ENCODE measurements around the gene HMGA1. TPM values are rescaled to one million over a fixed set of nuclear protein-coding genes. Genes with fewer than 3 reads are reported as not detected.

HMGA1 gene
- total and polyA plus RNA-seq, 10 of the 15 experiments (the other 5 are each of a cell fraction or from before 2014, with no cell fraction given): 13.4 to 885 (median 508) TPM

GRCh38 chr6:34196116-34196832 is 40.4 kb upstream of the HMGA1 start (continued):
- TF ChIP-seq ZBTB4 (CRISPR knock-in tag; IDR thresholded peaks at IDR 0.05): no peak
- peak; percentile 86 for TF ChIP-seq RAD21 (IDR thresholded peaks at IDR 0.05; ENCODE audit: insufficient read depth, low read depth, low read length)
- TF ChIP-seq SP1 (IDR thresholded peaks at IDR 0.05; ENCODE audit: low read depth, low read length): peak; percentile 17
- no peak for TF ChIP-seq ZBED1 (IDR thresholded peaks at IDR 0.05; ENCODE audit: borderline replicate concordance)
- TF ChIP-seq, protein P1, sequence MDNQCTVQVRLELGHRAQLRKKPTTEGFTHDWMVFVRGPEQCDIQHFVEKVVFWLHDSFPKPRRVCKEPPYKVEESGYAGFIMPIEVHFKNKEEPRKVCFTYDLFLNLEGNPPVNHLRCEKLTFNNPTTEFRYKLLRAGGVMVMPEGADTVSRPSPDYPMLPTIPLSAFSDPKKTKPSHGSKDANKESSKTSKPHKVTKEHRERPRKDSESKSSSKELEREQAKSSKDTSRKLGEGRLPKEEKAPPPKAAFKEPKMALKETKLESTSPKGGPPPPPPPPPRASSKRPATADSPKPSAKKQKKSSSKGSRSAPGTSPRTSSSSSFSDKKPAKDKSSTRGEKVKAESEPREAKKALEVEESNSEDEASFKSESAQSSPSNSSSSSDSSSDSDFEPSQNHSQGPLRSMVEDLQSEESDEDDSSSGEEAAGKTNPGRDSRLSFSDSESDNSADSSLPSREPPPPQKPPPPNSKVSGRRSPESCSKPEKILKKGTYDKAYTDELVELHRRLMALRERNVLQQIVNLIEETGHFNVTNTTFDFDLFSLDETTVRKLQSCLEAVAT (IDR thresholded peaks at IDR 0.05): 0 out of 2 replicates have a peak, but pooled peaks have one; percentile 40
- TF ChIP-seq MYB (IDR thresholded peaks at IDR 0.05; ENCODE audit: borderline replicate concordance, low read depth, low read length): no peak
- TF ChIP-seq ZNF24 (IDR thresholded peaks at IDR 0.05): no peak
- TF ChIP-seq, protein P2, sequence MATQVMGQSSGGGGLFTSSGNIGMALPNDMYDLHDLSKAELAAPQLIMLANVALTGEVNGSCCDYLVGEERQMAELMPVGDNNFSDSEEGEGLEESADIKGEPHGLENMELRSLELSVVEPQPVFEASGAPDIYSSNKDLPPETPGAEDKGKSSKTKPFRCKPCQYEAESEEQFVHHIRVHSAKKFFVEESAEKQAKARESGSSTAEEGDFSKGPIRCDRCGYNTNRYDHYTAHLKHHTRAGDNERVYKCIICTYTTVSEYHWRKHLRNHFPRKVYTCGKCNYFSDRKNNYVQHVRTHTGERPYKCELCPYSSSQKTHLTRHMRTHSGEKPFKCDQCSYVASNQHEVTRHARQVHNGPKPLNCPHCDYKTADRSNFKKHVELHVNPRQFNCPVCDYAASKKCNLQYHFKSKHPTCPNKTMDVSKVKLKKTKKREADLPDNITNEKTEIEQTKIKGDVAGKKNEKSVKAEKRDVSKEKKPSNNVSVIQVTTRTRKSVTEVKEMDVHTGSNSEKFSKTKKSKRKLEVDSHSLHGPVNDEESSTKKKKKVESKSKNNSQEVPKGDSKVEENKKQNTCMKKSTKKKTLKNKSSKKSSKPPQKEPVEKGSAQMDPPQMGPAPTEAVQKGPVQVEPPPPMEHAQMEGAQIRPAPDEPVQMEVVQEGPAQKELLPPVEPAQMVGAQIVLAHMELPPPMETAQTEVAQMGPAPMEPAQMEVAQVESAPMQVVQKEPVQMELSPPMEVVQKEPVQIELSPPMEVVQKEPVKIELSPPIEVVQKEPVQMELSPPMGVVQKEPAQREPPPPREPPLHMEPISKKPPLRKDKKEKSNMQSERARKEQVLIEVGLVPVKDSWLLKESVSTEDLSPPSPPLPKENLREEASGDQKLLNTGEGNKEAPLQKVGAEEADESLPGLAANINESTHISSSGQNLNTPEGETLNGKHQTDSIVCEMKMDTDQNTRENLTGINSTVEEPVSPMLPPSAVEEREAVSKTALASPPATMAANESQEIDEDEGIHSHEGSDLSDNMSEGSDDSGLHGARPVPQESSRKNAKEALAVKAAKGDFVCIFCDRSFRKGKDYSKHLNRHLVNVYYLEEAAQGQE (IDR thresholded peaks at IDR 0.05; ENCODE audit: low read depth, low read length): no peak
- no peak for TF ChIP-seq JUNB (IDR thresholded peaks at IDR 0.05)
- TF ChIP-seq NFIC (IDR thresholded peaks at IDR 0.05; ENCODE audit: low read depth, low read length): no peak
- TF ChIP-seq RELB (IDR thresholded peaks at IDR 0.05; ENCODE audit: low read depth): 0 out of 2 replicates have a peak, but pooled peaks have one; percentile 19
- peak; percentile 55; the same call in 1 of the 2 replicates for TF ChIP-seq CHD2 (IDR thresholded peaks at IDR 0.05; ENCODE audit: borderline replicate concordance, low read depth, low read length)
- TF ChIP-seq CBX3 (IDR thresholded peaks at IDR 0.05; ENCODE audit: borderline replicate concordance, low read depth): no peak
- TF ChIP-seq, protein P3, sequence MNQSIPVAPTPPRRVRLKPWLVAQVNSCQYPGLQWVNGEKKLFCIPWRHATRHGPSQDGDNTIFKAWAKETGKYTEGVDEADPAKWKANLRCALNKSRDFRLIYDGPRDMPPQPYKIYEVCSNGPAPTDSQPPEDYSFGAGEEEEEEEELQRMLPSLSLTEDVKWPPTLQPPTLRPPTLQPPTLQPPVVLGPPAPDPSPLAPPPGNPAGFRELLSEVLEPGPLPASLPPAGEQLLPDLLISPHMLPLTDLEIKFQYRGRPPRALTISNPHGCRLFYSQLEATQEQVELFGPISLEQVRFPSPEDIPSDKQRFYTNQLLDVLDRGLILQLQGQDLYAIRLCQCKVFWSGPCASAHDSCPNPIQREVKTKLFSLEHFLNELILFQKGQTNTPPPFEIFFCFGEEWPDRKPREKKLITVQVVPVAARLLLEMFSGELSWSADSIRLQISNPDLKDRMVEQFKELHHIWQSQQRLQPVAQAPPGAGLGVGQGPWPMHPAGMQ (IDR thresholded peaks at IDR 0.05; ENCODE audit: borderline replicate concordance): no peak
- TF ChIP-seq CBX5 (IDR thresholded peaks at IDR 0.05; ENCODE audit: low read depth): no peak

Data from GM12878 (cell line).